Amniotic stem cell (primary cell): Measurements from ENCODE around the gene NFATC1.
A peak's percentile ranks its signal among the peaks of the same experiment; 100 is the strongest.
"Not testable (repeated sequence)": the region's sequence is repeated elsewhere in the genome, so short reads cannot be mapped to it uniquely, and the experiment has no call there.

ENCODE experiments used
- DNase-seq: peaks from one replicate; lab custom pipeline; 2025; lab: John Stamatoyannopoulos, UW

NFATC1 gene

GRCh38 chr18:79476031-79476917 lies 80.5 kb downstream of the NFATC1 start:
- no peak for DNase-seq

- no peak for DNase-seq
Observed at GRCh38 chr18:79476918-79477571, 81.3 kb downstream of the NFATC1 start.

- DNase-seq: no peak
Observed at GRCh38 chr18:79477711-79478483, 82.2 kb downstream of the NFATC1 start.

GRCh38 chr18:79478484-79479115 lies 82.9 kb downstream of the NFATC1 start:
- DNase-seq: no peak

GRCh38 chr18:79479116-79479760 lies 83.5 kb downstream of the NFATC1 start:
- no peak for DNase-seq

- DNase-seq: no peak
Observed at GRCh38 chr18:79479761-79480161, 84.0 kb downstream of the NFATC1 start.

- no peak for DNase-seq
Observed at GRCh38 chr18:79480171-79481045, 84.7 kb downstream of the NFATC1 start.

- DNase-seq: no peak
Observed at GRCh38 chr18:79481046-79481790, 85.5 kb downstream of the NFATC1 start.

GRCh38 chr18:79483393-79483792 lies 87.7 kb downstream of the NFATC1 start:
- DNase-seq: not testable (repeated sequence)

- DNase-seq: no peak
Observed at GRCh38 chr18:79483971-79484491, 88.3 kb downstream of the NFATC1 start.

- peak; percentile 98 for DNase-seq
Observed at GRCh38 chr18:79484661-79485621, 89.2 kb downstream of the NFATC1 start.

- peak; percentile 82 for DNase-seq
Observed at GRCh38 chr18:79485788-79486355, 90.1 kb downstream of the NFATC1 start.

GRCh38 chr18:79486356-79487182 lies 90.8 kb downstream of the NFATC1 start:
- no peak for DNase-seq

GRCh38 chr18:79487183-79487800 lies 91.6 kb downstream of the NFATC1 start:
- DNase-seq: no peak

- DNase-seq: no peak
Observed at GRCh38 chr18:79487801-79488201, 92.1 kb downstream of the NFATC1 start.

GRCh38 chr18:79488311-79489050 lies 92.8 kb downstream of the NFATC1 start:
- no peak for DNase-seq
